ENCODE measurements around the gene PTPRD.

Gene PTPRD

GRCh38 chr9:9231946-9232345 is 1380.9 kb downstream of the PTPRD start (continued):
- TF ChIP-seq REST (tag by site-specific recombination; IDR thresholded peaks at IDR 0.05) (no peak), ZNF549 (tag by site-specific recombination; IDR thresholded peaks at IDR 0.05) (no peak), ZNF623 (tag by site-specific recombination; IDR thresholded peaks at IDR 0.05) (no peak), MZF1 (tag by site-specific recombination; IDR thresholded peaks at IDR 0.05; ENCODE audit: borderline replicate concordance) (no peak), ZNF280C (tag by site-specific recombination; IDR thresholded peaks at IDR 0.05) (no peak), ZNF837 (tag by site-specific recombination; IDR thresholded peaks at IDR 0.05) (no peak), ZNF670 (tag by site-specific recombination; IDR thresholded peaks at IDR 0.05; ENCODE audit: low read depth) (no peak)

GRCh38 chr9:9229269-9229668 is 1383.5 kb downstream of the PTPRD start:
- H3K4me1 ChIP-seq (ENCODE audit: control insufficient read depth, insufficient read depth, low read length), result no peaks in the 10 kb centered on the region
- no peaks in the 10 kb centered on the region for H3K9me3 ChIP-seq (ENCODE audit: control insufficient read depth, insufficient read depth, low read depth, low read length)

GRCh38 chr9:9223175-9223574 is 1389.6 kb downstream of the PTPRD start:
- Histone ChIP-seq H3K27ac (ENCODE audit: extremely low read depth, low read depth, low read length) (no peak overlapping the region), H3K36me3 (ENCODE audit: control insufficient read depth in 2 of 2, insufficient read depth in 1 of 2, low read length in 2 of 2) (no peaks in the 10 kb centered on the region), H3K4me1 (ENCODE audit: control insufficient read depth, insufficient read depth, low read length) (no peaks in the 10 kb centered on the region), H3K4me3 (ENCODE audit: low read depth, low read length) (no peak overlapping the region), H3K9me3 (ENCODE audit: control insufficient read depth, insufficient read depth, low read depth, low read length) (no peaks in the 10 kb centered on the region)
- POLR2A ChIA-PET, result no interaction called here
- CTCF ChIA-PET, result no interaction called here
- TF ChIP-seq ZNF350 (tag by site-specific recombination; IDR thresholded peaks at IDR 0.05) (no peak), YY2 (tag by site-specific recombination; IDR thresholded peaks at IDR 0.05) (no peak), ZNF548 (tag by site-specific recombination; IDR thresholded peaks at IDR 0.05) (no peak), ZNF223 (tag by site-specific recombination; IDR thresholded peaks at IDR 0.05) (no peak), OVOL3 (tag by site-specific recombination; IDR thresholded peaks at IDR 0.05) (no peak), ZNF518A (tag by site-specific recombination; conservative IDR thresholded peaks at IDR 0.05; ENCODE audit: low read depth) (no peak), ZNF16 (tag by site-specific recombination; IDR thresholded peaks at IDR 0.05; ENCODE audit: low read depth) (no peak), ZNF560 (tag by site-specific recombination; IDR thresholded peaks at IDR 0.05; ENCODE audit: borderline replicate concordance) (no peak), ZNF23 (tag by site-specific recombination; IDR thresholded peaks at IDR 0.05; ENCODE audit: borderline replicate concordance) (no peak), ZNF621 (tag by site-specific recombination; IDR thresholded peaks at IDR 0.05) (no peak), RBAK (tag by site-specific recombination; IDR thresholded peaks at IDR 0.05) (no peak), ZNF423 (tag by site-specific recombination; IDR thresholded peaks at IDR 0.05) (no peak)

More at GRCh38 chr9:9229269-9229668, 1383.5 kb downstream of the PTPRD start:
- no peaks in the 10 kb centered on the region for H3K36me3 ChIP-seq (ENCODE audit: control insufficient read depth in 2 of 2, insufficient read depth in 1 of 2, low read length in 2 of 2)
- CTCF ChIA-PET, result no interaction called here
- H3K4me3 ChIP-seq (ENCODE audit: low read depth, low read length), result no peak overlapping the region
- TF ChIP-seq ZNF426 (tag by site-specific recombination; IDR thresholded peaks at IDR 0.05) (no peak), ZBTB44 (tag by site-specific recombination; IDR thresholded peaks at IDR 0.05) (no peak), ZNF510 (tag by site-specific recombination; IDR thresholded peaks at IDR 0.05; ENCODE audit: insufficient replicate concordance) (no peak)
- POLR2A ChIA-PET, result no interaction called here
- H3K27ac ChIP-seq (ENCODE audit: extremely low read depth, low read depth, low read length), result no peak overlapping the region
